HEK293 (cell line): ENCODE measurements around the gene SMARCD1.

Experiments
- ATF2 ChIP-seq: fragments of 450-650 bp; formaldehyde crosslinking; IDR thresholded peaks from 2 replicates; pipeline ENCODE4 v1.5.1; 2016; ENCODE audit warnings: missing biosample characterization, missing genetic modification characterization, low read depth
- PATZ1 ChIP-seq: fragments of 450-650 bp; formaldehyde crosslinking; IDR thresholded peaks from 2 replicates; pipeline ENCODE4 v1.5.1; 2016; ENCODE audit warnings: missing biosample characterization, missing genetic modification characterization
- PRDM2 ChIP-seq: fragments of 450-650 bp; formaldehyde crosslinking; IDR thresholded peaks from 2 replicates; pipeline ENCODE4 v1.5.1; 2016; ENCODE audit warnings: missing biosample characterization, missing genetic modification characterization, borderline replicate concordance
- PRDM4 ChIP-seq: fragments of 450-650 bp; formaldehyde crosslinking; IDR thresholded peaks from 2 replicates; pipeline ENCODE4 v1.5.1; 2017; ENCODE audit warnings: missing biosample characterization, missing genetic modification characterization
- SCRT2 ChIP-seq: fragments of 450-650 bp; formaldehyde crosslinking; IDR thresholded peaks from 2 replicates; pipeline ENCODE4 v1.5.1; 2016; ENCODE audit warnings: missing biosample characterization, missing genetic modification characterization
- SETDB1 ChIP-seq: IDR thresholded peaks from one replicate; pipeline ENCODE4 v1.6.1; 2017; ENCODE audit warnings: mild to moderate bottlenecking, low read length, moderate library complexity, mixed read lengths; ENCODE audit not compliant: insufficient read length
- TRIM28 ChIP-seq: IDR thresholded peaks from 2 replicates; pipeline ENCODE4 v1.6.1; 2011; ENCODE audit warnings: low read length, control low read depth, borderline replicate concordance
- ZBTB20 ChIP-seq: fragments of 450-650 bp; formaldehyde crosslinking; IDR thresholded peaks from 2 replicates; pipeline ENCODE4 v1.5.1; 2016; ENCODE audit warnings: missing biosample characterization, missing genetic modification characterization
- ZFP41 ChIP-seq: fragments of 450-650 bp; formaldehyde crosslinking; IDR thresholded peaks from 2 replicates; pipeline ENCODE4 v1.5.1; 2016; ENCODE audit warnings: missing biosample characterization, missing genetic modification characterization, borderline replicate concordance
- ZNF221 ChIP-seq: fragments of 450-650 bp; formaldehyde crosslinking; IDR thresholded peaks from 2 replicates; pipeline ENCODE4 v1.5.1; 2017; ENCODE audit warnings: missing biosample characterization, missing genetic modification characterization, borderline replicate concordance
- ZNF335 ChIP-seq: fragments of 450-650 bp; formaldehyde crosslinking; conservative IDR thresholded peaks from 2 replicates; pipeline ENCODE4 v1.5.1; 2016; ENCODE audit warnings: missing biosample characterization, missing genetic modification characterization
- ZNF37A ChIP-seq: fragments of 450-650 bp; IDR thresholded peaks from 2 replicates; pipeline ENCODE4 v1.5.1; 2018; ENCODE audit warnings: missing biosample characterization, missing genetic modification characterization
- ZNF391 ChIP-seq: fragments of 450-650 bp; formaldehyde crosslinking; IDR thresholded peaks from 2 replicates; pipeline ENCODE4 v1.5.1; 2016; ENCODE audit warnings: low read depth, missing biosample characterization, missing genetic modification characterization, borderline replicate concordance
- ZNF501 ChIP-seq: fragments of 450-650 bp; formaldehyde crosslinking; IDR thresholded peaks from 2 replicates; pipeline ENCODE4 v1.5.1; 2016; ENCODE audit warnings: missing biosample characterization, missing genetic modification characterization
- ZNF513 ChIP-seq: fragments of 450-650 bp; IDR thresholded peaks from 2 replicates; pipeline ENCODE4 v1.5.1; 2018; ENCODE audit warnings: missing biosample characterization, missing genetic modification characterization
- ZNF544 ChIP-seq: fragments of 450-650 bp; formaldehyde crosslinking; IDR thresholded peaks from 2 replicates; pipeline ENCODE4 v1.5.0; 2017; ENCODE audit warnings: missing biosample characterization, missing genetic modification characterization
- ZNF548 ChIP-seq: fragments of 450-650 bp; formaldehyde crosslinking; IDR thresholded peaks from 2 replicates; pipeline ENCODE4 v1.5.1; 2016; ENCODE audit warnings: missing biosample characterization, missing genetic modification characterization
- ZNF571 ChIP-seq: fragments of 450-650 bp; formaldehyde crosslinking; IDR thresholded peaks from 2 replicates; pipeline ENCODE4 v1.5.0; 2017; ENCODE audit warnings: missing biosample characterization, missing genetic modification characterization
- ZNF629 ChIP-seq: fragments of 450-650 bp; formaldehyde crosslinking; IDR thresholded peaks from 2 replicates; pipeline ENCODE4 v1.5.1; 2017; ENCODE audit warnings: missing biosample characterization, missing genetic modification characterization
- ZNF677 ChIP-seq: fragments of 450-650 bp; IDR thresholded peaks from 2 replicates; pipeline ENCODE4 v1.5.0; 2018; ENCODE audit warnings: missing biosample characterization, mild to moderate bottlenecking, missing genetic modification characterization, moderate library complexity
- ZNF707 ChIP-seq: fragments of 450-650 bp; formaldehyde crosslinking; IDR thresholded peaks from 2 replicates; pipeline ENCODE4 v1.5.1; 2016; ENCODE audit warnings: missing biosample characterization, missing genetic modification characterization
- ZNF747 ChIP-seq: fragments of 450-650 bp; formaldehyde crosslinking; IDR thresholded peaks from 2 replicates; pipeline ENCODE4 v1.5.1; 2016; ENCODE audit warnings: missing biosample characterization, missing genetic modification characterization
- ZNF76 ChIP-seq: fragments of 450-650 bp; formaldehyde crosslinking; IDR thresholded peaks from 2 replicates; pipeline ENCODE4; 2016; ENCODE audit warnings: low read depth, missing biosample characterization, missing genetic modification characterization, borderline replicate concordance
- ZNF776 ChIP-seq: fragments of 450-650 bp; formaldehyde crosslinking; IDR thresholded peaks from 2 replicates; pipeline ENCODE4 v1.5.0; 2017; ENCODE audit warnings: missing biosample characterization, missing genetic modification characterization, borderline replicate concordance
- ZNF791 ChIP-seq: fragments of 450-650 bp; formaldehyde crosslinking; IDR thresholded peaks from 2 replicates; pipeline ENCODE4 v1.5.1; 2016; ENCODE audit warnings: missing biosample characterization, missing genetic modification characterization
- ZXDB ChIP-seq: fragments of 450-650 bp; formaldehyde crosslinking; IDR thresholded peaks from 2 replicates; pipeline ENCODE4 v1.5.1; 2016; ENCODE audit warnings: missing biosample characterization, missing genetic modification characterization

SMARCD1 gene

GRCh38 chr12:50057000-50057841 lies 27.9 kb upstream of the SMARCD1 start, which contains the start of gene ASIC1 (continued):
- TF ChIP-seq ZFP41 (tag by site-specific recombination), result no peak
- TF ChIP-seq PATZ1, result peak; percentile 96
- TF ChIP-seq PRDM2 (tag by site-specific recombination), result no peak; the same call in 1 of the 2 replicates
- TF ChIP-seq SETDB1, result no peak
- TF ChIP-seq ZNF548 (tag by site-specific recombination), result no peak
- TF ChIP-seq ZNF629, result 0 out of 2 replicates have a peak, but pooled peaks have one; percentile 54
- TF ChIP-seq ZNF677, result no peak
- TF ChIP-seq ZNF776 (tag by site-specific recombination), result no peak
- no peak for TF ChIP-seq ZNF37A (tag by site-specific recombination)
- TF ChIP-seq ZNF221, result no peak
- TF ChIP-seq ZNF747 (tag by site-specific recombination), result no peak
- no peak for TF ChIP-seq ZNF544 (tag by site-specific recombination)
- TF ChIP-seq ATF2 (tag by site-specific recombination), result no peak
- no peak for TF ChIP-seq TRIM28
- TF ChIP-seq ZNF76, result peak; percentile 61; the same call in 1 of the 2 replicates
- TF ChIP-seq ZNF571, result no peak
- TF ChIP-seq ZNF791 (tag by site-specific recombination), result no peak
- TF ChIP-seq ZNF335 (tag by site-specific recombination), result peak; percentile 88
- TF ChIP-seq SCRT2 (tag by site-specific recombination), result peak; percentile 96
- peak; percentile 31; the same call in 1 of the 2 replicates for TF ChIP-seq PRDM4 (tag by site-specific recombination)
- peak; percentile 84 for TF ChIP-seq ZBTB20
- no peak for TF ChIP-seq ZNF513 (tag by site-specific recombination)
- TF ChIP-seq ZNF501 (tag by site-specific recombination), result peak; percentile 80; the same call in 1 of the 2 replicates
- no peak for TF ChIP-seq ZNF707 (tag by site-specific recombination)
- TF ChIP-seq ZNF391 (tag by site-specific recombination), result peak; percentile 61; the same call in 1 of the 2 replicates
- 0 out of 2 replicates have a peak, but pooled peaks have one; percentile 44 for TF ChIP-seq ZXDB (tag by site-specific recombination)
